Measurements from ENCODE around the gene EGFR.

The EGFR gene

DNA sequence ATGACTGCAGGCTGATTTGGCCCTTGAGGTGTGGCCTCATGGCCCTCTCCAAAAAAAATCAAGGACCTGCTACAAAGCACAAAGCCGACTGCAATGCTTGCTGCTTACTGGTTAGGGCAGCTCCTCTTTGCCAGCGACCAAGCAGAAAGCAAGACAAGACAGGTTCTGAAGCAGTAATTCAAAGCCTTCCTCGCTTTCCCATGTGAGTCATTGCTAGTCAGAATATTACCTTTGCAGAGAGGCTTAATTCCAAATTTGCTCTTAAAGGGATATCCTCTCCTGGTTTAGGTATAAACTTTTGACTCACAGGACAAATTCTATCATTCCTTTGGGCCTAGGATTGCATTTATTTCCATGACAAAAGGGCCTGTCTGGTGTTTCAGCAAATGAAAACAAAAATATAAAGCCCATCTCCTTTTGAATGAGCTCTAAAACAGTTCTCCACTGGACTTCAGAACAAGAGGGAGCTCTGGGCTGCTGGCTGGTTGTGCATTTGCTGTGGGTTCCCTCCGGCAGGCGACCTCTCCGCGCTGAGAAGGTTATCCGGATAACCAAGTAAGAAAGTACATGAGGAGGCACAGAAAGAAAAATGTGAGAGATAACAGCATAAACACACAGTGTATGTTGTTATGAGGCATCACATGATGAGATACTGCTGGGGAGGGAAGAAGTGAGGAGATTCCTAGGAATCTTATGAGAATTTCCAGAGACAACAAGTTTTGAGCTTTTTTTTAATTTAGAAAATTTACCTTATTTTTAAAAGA lies 90.8 kb downstream of the EGFR start:
- DNase-seq (ENCODE audit: insufficient read length, low spot score) = peak; percentile 72

DNA sequence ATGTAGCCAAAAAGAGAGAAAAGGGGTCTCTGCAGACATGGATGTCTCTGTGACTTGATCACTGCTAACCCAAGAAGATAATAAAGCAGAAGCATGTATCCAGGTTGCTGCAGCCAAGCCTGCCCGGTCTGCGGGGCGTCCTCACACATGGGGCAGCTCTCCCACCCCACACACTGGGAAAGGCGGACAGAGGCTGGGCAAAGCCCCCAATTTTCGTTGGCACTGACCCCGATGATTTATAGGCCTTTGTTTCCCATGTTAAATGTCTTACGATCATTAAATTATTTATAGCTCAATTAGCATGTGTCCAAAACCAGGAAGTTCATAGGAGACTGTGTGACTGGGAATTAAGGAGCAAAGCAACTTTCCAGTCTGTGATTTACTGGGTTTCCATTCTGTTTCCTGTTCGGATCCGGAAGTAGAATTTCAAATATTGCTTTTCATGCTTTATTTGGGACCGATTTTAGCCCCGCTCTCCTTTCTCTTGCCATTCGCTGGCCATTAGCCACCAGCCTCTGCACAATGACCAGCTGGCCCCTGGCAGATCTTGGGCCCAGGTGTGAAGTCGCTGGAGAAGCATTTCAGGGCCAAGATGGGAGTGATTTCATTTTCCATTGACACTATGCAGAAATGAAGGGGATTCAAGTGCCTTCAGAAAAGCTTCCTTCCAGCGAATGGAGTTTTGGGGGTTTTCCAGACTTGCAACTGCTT lies 91.6 kb downstream of the EGFR start:
- DNase-seq (ENCODE audit: insufficient read length, low spot score) = no peak
- no peak for FAIRE-seq
- TF ChIP-seq POLR2A (IDR thresholded peaks at IDR 0.05; ENCODE audit: low read depth, low read length) = no peak

More for the DNA sequence above, 90.8 kb downstream of the EGFR start:
- TF ChIP-seq POLR2A (IDR thresholded peaks at IDR 0.05; ENCODE audit: low read depth, low read length) = no peak
- FAIRE-seq = peak; percentile 68

DNA sequence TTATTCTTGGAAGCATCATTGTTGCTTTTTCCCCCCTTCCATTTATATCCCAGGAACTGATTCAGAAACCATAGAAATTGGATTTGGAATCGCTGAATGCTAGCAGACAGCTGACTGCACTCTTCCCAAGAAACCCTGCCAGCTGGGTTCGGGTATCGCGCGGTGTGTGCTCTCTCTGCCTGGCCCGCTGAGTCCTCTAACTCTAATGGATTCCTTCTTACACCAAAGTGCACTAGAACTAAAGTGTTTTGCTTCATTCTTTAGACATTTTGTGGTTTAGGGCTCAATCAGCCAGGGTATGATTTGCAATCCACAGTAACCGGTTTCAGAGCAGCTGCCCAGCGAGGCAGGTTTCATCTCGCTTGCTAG lies 92.2 kb downstream of the EGFR start:
- DNase-seq (ENCODE audit: insufficient read length, low spot score) = no peak

GRCh38 chr7:55112056-55112455 lies 93.2 kb downstream of the EGFR start:
- FAIRE-seq (no peak), DNase-seq (ENCODE audit: insufficient read length, low spot score) (no peak)
- no peak for TF ChIP-seq POLR2A (IDR thresholded peaks at IDR 0.05; ENCODE audit: low read depth, low read length)

More for the DNA sequence above, 92.2 kb downstream of the EGFR start:
- TF ChIP-seq POLR2A (IDR thresholded peaks at IDR 0.05; ENCODE audit: low read depth, low read length) = no peak
- no peak for FAIRE-seq

- DNase-seq (ENCODE audit: insufficient read length, low spot score) = no peak
- FAIRE-seq = no peak
- TF ChIP-seq POLR2A (IDR thresholded peaks at IDR 0.05; ENCODE audit: low read depth, low read length) = no peak
Observed at GRCh38 chr7:55113760-55114540, 95.1 kb downstream of the EGFR start.

DNA sequence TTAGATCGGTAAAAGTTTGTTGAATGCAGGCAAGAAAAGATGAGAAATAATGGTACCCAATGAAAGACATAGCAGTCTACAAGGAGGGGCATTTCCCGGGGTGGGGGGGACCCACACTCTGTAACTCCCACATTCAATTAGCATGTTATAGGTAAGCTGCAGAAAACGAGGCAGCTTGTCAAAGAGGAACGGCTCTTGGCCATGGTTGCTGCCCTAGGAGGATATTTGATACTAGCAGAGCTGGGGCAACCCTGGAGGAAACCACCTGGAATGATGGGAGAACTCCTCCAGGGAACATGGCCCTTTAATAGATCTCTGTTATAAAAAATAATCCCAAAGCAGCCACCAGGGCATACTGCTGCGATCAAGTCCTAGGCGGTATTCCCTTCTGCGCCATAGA lies 98.5 kb downstream of the EGFR start:
- no peak for TF ChIP-seq POLR2A (IDR thresholded peaks at IDR 0.05; ENCODE audit: low read depth, low read length)
- no peak for FAIRE-seq

DNA sequence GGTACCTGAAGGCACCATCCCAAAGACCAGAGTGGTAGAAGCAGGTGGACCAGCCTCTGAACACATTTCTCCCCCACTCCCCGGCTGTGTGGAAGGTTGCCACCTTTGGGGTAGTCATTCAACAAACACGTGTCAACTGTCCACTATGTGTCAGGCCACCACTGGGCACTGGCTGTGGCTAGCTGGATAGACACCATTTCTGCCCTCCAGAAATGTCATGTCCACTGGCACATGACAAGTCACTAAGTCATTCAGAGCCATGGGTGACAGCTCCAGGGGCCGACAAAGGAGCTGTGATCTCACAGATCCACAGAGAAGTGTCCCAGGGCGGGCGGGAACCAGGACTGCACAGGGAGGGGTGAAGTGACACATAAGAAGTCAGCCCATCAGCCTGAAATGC lies 99.6 kb downstream of the EGFR start:
- FAIRE-seq = no peak
- TF ChIP-seq POLR2A (IDR thresholded peaks at IDR 0.05; ENCODE audit: low read depth, low read length) = no peak
- no peak for DNase-seq (ENCODE audit: insufficient read length, low spot score)

More for the DNA sequence above, 98.5 kb downstream of the EGFR start:
- no peak for DNase-seq (ENCODE audit: insufficient read length, low spot score)

DNA sequence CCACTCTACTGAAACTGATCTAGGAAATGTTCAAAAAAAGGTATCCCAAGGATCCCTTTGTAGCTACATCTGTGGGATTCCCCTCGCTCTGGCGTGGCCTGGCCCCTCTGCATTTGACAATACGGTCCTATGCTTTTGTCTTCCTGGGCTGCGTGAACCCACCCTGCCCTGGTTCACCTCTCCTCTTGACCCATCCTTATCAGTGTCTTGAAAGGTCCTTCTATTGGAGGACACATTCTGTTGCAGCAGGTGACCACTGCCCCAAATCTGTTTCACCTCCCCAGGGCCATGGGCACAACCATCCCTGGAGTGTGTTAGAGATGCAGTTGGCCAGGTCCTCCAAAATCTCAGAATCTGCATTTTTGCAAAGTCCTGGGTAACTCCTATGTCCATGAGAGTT lies 100.8 kb downstream of the EGFR start:
- DNase-seq (ENCODE audit: insufficient read length, low spot score) (no peak), FAIRE-seq (no peak)
- TF ChIP-seq POLR2A (IDR thresholded peaks at IDR 0.05; ENCODE audit: low read depth, low read length) = no peak

DNA sequence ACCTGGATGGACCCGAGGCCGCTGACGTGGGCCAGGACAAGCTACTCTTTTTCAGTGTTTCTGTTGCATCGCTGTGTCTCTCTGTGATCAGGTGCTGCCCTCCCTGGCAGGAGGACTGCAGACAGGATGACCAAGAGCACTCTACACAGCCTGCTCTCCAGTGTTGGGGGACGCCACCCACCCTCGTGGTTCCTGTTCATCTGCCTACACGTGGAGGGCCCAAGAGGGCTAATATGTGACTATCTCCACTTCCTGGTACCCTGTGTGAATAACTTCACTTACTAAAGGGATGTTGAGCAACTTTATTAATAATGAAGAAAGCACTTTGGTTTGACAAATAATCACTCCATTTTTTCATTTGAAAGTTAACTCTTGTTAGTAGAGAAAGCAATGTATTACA lies 101.3 kb downstream of the EGFR start:
- no peak for FAIRE-seq
- no peak for DNase-seq (ENCODE audit: insufficient read length, low spot score)
- TF ChIP-seq POLR2A (IDR thresholded peaks at IDR 0.05; ENCODE audit: low read depth, low read length) = no peak

DNA sequence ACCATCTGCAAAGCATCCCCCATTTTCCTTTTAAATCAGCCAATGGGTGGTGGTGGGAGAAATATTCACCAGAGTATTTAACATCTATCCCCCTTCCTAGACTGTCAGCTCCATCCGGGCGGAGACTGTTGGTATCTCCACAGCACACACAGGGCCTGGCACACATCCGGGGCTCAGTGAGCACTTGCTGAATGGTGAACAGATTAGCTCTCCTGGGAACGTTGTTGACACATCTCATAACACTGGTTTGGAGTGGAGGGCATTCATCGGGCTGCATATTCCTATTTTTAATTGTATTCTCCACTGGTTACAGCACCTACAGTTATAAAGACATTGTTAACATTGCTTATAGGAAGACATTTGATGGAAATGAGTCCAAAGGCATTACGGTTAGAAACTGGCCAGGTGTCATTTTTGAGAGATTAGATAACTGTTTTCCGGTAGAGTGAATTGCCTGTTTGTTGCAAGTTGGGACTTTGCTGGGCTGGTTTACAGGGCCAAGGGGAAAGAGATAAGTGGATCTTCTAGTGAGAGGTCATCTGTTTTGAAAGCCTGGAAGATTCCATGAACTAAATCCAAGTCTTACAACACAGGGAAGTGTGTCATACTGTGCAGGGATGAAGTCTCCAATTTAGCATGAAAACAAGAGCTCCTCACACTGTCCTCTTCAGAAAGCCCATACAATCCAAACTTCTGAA lies 101.8 kb downstream of the EGFR start:
- no peak for FAIRE-seq
- no peak for TF ChIP-seq POLR2A (IDR thresholded peaks at IDR 0.05; ENCODE audit: low read depth, low read length)
- no peak for DNase-seq (ENCODE audit: insufficient read length, low spot score)

- TF ChIP-seq POLR2A (IDR thresholded peaks at IDR 0.05; ENCODE audit: low read depth, low read length) = no peak
- FAIRE-seq = no peak
- no peak for DNase-seq (ENCODE audit: insufficient read length, low spot score)
Observed at GRCh38 chr7:55121249-55121648, 102.4 kb downstream of the EGFR start.

DNA sequence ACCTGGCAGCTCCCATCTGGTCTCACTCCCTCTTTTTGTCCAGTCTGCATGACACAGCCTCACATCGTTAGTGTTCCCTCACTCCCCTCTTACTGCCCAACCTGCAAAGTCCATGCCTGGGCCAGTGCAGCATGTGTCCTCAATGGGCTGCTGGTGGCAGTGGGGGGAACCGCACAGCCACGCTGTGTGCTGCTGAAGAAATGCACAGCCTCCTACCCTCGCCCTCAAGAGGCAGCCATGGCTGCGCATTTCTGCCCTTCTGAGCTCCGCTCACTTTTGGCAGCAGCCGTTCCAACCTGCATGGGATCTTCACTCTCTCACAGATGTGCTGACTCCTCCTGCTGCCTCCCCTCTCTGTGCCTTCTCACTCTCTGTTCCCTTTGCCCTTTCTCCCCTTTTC lies 103.4 kb downstream of the EGFR start:
- DNase-seq (ENCODE audit: insufficient read length, low spot score) = no peak
- no peak for TF ChIP-seq POLR2A (IDR thresholded peaks at IDR 0.05; ENCODE audit: low read depth, low read length)
- no peak for FAIRE-seq

GRCh38 chr7:55124989-55125875 lies 106.4 kb downstream of the EGFR start:
- FAIRE-seq (no peak), DNase-seq (ENCODE audit: insufficient read length, low spot score) (no peak)
- no peak for TF ChIP-seq POLR2A (IDR thresholded peaks at IDR 0.05; ENCODE audit: low read depth, low read length)
